ENCODE results near the gene DGAT2L6. TPM values are rescaled to one million over a fixed set of nuclear protein-coding genes. Genes with fewer than 3 reads are reported as not detected.

The DGAT2L6 gene
- total and polyA plus RNA-seq, 4 donors: not detected

DNA sequence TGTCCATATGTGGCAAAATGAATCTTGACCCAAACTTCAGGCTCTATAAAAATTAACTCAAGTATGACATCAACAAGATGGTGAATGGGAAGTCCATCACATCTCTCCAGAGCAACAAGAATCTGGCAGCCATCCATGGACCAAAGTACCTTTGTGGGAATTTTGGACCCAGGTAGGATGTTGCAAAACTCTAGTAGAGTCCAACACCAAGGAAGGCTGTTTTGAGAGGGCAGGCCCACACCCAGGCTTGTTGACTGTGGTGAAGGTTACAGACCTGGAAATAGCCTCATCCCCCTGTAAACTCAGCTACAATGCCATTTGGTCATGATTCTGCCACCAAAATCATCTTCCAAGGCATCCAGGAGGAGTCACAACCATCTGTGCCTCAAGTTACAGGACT is 12.9 kb downstream of the DGAT2L6 start:
- H3K9ac ChIP-seq (ENCODE audit: low read depth in 1 of 2, low read length in 2 of 2): no peak overlapping the region
- no peaks in the 10 kb centered on the region for H3K9me3 ChIP-seq (ENCODE audit: control insufficient read depth in 4 of 4, low read length in 3 of 4)
- no peak overlapping the region for H3K4me3 ChIP-seq (ENCODE audit: low read depth in 1 of 3, low read length in 3 of 3)
- no peak overlapping the region for H3K27ac ChIP-seq (ENCODE audit: low read depth in 1 of 2, low read length in 2 of 2)
- H3K36me3 ChIP-seq (ENCODE audit: control insufficient read depth in 4 of 4, insufficient read depth in 3 of 4, low read depth in 1 of 4, low read length in 3 of 4): no peaks in the 10 kb centered on the region
- no peak for DNase-seq (ENCODE audit: low spot score)
- H3K27me3 ChIP-seq (ENCODE audit: control insufficient read depth in 4 of 4, insufficient read depth in 4 of 4, low read length in 3 of 4): peaks cover 0 to 6% (median 0%) of the 10 kb centered on the region in 4 donors
- H3K4me1 ChIP-seq (ENCODE audit: control insufficient read depth in 4 of 4, insufficient read depth in 4 of 4, low read length in 3 of 4): no peaks in the 10 kb centered on the region
- TF ChIP-seq, protein P1, sequence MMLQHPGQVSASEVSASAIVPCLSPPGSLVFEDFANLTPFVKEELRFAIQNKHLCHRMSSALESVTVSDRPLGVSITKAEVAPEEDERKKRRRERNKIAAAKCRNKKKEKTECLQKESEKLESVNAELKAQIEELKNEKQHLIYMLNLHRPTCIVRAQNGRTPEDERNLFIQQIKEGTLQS (IDR thresholded peaks at IDR 0.05): no peak
- TF ChIP-seq HNF4A (conservative IDR thresholded peaks at IDR 0.05) (peak; percentile 50 to 62), RXRA (IDR thresholded peaks at IDR 0.05) (no peak), YY1 (IDR thresholded peaks at IDR 0.05) (no peak), GABPA (IDR thresholded peaks at IDR 0.05 in 1 of 2, conservative IDR thresholded peaks at IDR 0.05 in 1 of 2) (no peak), NR2F2 (IDR thresholded peaks at IDR 0.05) (no peak), HNF4G (IDR thresholded peaks at IDR 0.05) (peak; percentile 14)
- TF ChIP-seq, protein P2, sequence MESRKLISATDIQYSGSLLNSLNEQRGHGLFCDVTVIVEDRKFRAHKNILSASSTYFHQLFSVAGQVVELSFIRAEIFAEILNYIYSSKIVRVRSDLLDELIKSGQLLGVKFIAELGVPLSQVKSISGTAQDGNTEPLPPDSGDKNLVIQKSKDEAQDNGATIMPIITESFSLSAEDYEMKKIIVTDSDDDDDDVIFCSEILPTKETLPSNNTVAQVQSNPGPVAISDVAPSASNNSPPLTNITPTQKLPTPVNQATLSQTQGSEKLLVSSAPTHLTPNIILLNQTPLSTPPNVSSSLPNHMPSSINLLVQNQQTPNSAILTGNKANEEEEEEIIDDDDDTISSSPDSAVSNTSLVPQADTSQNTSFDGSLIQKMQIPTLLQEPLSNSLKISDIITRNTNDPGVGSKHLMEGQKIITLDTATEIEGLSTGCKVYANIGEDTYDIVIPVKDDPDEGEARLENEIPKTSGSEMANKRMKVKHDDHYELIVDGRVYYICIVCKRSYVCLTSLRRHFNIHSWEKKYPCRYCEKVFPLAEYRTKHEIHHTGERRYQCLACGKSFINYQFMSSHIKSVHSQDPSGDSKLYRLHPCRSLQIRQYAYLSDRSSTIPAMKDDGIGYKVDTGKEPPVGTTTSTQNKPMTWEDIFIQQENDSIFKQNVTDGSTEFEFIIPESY (IDR thresholded peaks at IDR 0.05): no peak

DNA sequence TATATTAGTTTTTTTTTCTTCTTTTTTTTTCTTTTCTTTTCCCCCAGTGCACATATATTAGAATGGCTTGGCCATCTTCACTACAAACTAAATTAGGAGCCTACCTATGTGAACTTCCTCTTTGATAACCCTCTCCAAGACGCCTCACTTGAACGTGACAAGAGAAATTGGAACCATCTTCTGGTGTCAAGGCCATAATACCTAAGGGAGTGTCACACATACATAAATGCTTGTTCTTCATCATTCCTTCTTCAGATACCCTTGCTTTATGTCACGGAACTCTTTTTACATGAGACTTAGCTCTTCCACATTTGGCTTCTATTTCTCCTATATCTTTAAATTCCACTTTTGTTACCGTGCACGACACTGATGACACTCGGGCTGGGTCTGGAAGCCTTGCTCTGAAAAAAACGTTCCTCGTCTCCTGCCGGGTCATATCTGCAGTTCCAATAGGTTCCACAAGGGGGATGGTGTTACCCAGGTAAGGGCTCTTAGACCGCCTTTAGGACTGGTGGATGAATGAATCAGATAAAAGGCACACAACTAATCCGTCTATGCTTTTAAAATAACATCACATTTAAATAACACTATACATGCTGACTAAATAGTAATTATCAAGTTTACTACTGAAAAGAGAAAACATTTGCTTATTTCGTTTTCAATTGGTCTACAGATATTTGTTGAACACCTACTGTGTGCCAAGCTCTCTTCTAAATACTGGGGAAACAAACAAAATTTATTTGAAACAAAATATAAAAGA is 19.9 kb downstream of the DGAT2L6 start:
- Histone ChIP-seq H3K27me3 (ENCODE audit: control insufficient read depth in 4 of 4, insufficient read depth in 4 of 4, low read length in 3 of 4) (no peaks in the 10 kb centered on the region), H3K9me3 (ENCODE audit: control insufficient read depth in 4 of 4, low read length in 3 of 4) (no peaks in the 10 kb centered on the region), H3K4me3 (ENCODE audit: low read depth in 1 of 3, low read length in 3 of 3) (no peak overlapping the region), H3K36me3 (ENCODE audit: control insufficient read depth in 4 of 4, insufficient read depth in 3 of 4, low read depth in 1 of 4, low read length in 3 of 4) (no peaks in the 10 kb centered on the region), H3K4me1 (ENCODE audit: control insufficient read depth in 4 of 4, insufficient read depth in 4 of 4, low read length in 3 of 4) (no peaks in the 10 kb centered on the region), H3K27ac (ENCODE audit: low read depth in 1 of 2, low read length in 2 of 2) (no peak overlapping the region), H3K9ac (ENCODE audit: low read depth in 1 of 2, low read length in 2 of 2) (no peak overlapping the region)
- DNase-seq (ENCODE audit: low spot score): peak; percentile 43
- no peak for TF ChIP-seq HNF4A (conservative IDR thresholded peaks at IDR 0.05)
- TF ChIP-seq, protein P3, sequence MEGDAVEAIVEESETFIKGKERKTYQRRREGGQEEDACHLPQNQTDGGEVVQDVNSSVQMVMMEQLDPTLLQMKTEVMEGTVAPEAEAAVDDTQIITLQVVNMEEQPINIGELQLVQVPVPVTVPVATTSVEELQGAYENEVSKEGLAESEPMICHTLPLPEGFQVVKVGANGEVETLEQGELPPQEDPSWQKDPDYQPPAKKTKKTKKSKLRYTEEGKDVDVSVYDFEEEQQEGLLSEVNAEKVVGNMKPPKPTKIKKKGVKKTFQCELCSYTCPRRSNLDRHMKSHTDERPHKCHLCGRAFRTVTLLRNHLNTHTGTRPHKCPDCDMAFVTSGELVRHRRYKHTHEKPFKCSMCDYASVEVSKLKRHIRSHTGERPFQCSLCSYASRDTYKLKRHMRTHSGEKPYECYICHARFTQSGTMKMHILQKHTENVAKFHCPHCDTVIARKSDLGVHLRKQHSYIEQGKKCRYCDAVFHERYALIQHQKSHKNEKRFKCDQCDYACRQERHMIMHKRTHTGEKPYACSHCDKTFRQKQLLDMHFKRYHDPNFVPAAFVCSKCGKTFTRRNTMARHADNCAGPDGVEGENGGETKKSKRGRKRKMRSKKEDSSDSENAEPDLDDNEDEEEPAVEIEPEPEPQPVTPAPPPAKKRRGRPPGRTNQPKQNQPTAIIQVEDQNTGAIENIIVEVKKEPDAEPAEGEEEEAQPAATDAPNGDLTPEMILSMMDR (IDR thresholded peaks at IDR 0.05; ENCODE audit: low read depth, low read length, missing input control): peak; percentile 66
- no peak for TF ChIP-seq YY1 (IDR thresholded peaks at IDR 0.05)
- TF ChIP-seq RAD21 (IDR thresholded peaks at IDR 0.05): peak; percentile 76 to 86
- TF ChIP-seq SP1 (IDR thresholded peaks at IDR 0.05): no peak
- no peak for TF ChIP-seq FOXA1 (IDR thresholded peaks at IDR 0.05)
- TF ChIP-seq, protein P2 (IDR thresholded peaks at IDR 0.05): no peak
- no peak for TF ChIP-seq GABPA (IDR thresholded peaks at IDR 0.05 in 1 of 2, conservative IDR thresholded peaks at IDR 0.05 in 1 of 2)
- WGBS: 5% methylated on average over 12 of the region's 12 CpGs

All from liver (tissue), 9 donors.